Measurements from ENCODE around the gene CPNE8. TPM values are rescaled to one million over a fixed set of nuclear protein-coding genes. Genes with fewer than 3 reads are reported as not detected.

The CPNE8 gene
- total and polyA plus RNA-seq, 2 donors (not counting 1 experiment from before 2014, with no cell fraction given): 1.5 to 1.6 TPM

- no peaks in the 10 kb centered on the region for H3K27me3 Mint-ChIP-seq
- no peak overlapping the region for H3K27ac Mint-ChIP-seq
- H3K36me3 ChIP-seq (replicated peaks in 1 of 2; ENCODE audit: control extremely low read depth in 1 of 2, control insufficient read depth in 1 of 2, extremely low read depth in 1 of 2, insufficient read depth in 2 of 2, low read length in 1 of 2): no peaks in the 10 kb centered on the region
- H3K9ac ChIP-seq (ENCODE audit: low read length): no peak overlapping the region
- no peak overlapping the region for H3K4me3 ChIP-seq (ENCODE audit: control extremely low read depth in 1 of 5, extremely low read depth in 1 of 5, insufficient read depth in 1 of 5, low read depth in 2 of 5, low read length in 4 of 5)
- no peak overlapping the region for H3K27ac ChIP-seq (ENCODE audit: low read length in 2 of 2)
- no peak overlapping the region for H3K4me3 Mint-ChIP-seq
- no peaks in the 10 kb centered on the region for H3K4me1 Mint-ChIP-seq
- DNase-seq: no peak
- no peaks in the 10 kb centered on the region for H3K4me1 ChIP-seq (ENCODE audit: control insufficient read depth in 2 of 2, insufficient read depth in 2 of 2, low read length in 2 of 2)
- intact Hi-C loops (cut with micrococcal nuclease): no loop called here
- 95% methylated on average over 7 of the region's 7 CpGs for WGBS (ENCODE audit: insufficient coverage)
- no peak overlapping the region for H3K4me2 ChIP-seq (replicated peaks; ENCODE audit: low read depth, low read length, poor library complexity, severe bottlenecking)
- H3K9me3 ChIP-seq (ENCODE audit: control extremely low read depth in 1 of 3, control insufficient read depth in 2 of 3, insufficient read depth in 1 of 3, low read length in 2 of 3): no peaks in the 10 kb centered on the region
- no peaks in the 10 kb centered on the region for H3K27me3 ChIP-seq (replicated peaks in 1 of 4; ENCODE audit: control extremely low read depth in 1 of 4, control insufficient read depth in 3 of 4, insufficient read depth in 4 of 4, low read length in 3 of 4)
- TF ChIP-seq CTCF (IDR thresholded peaks at IDR 0.05) (no peak), EZH2 (IDR thresholded peaks at IDR 0.05; ENCODE audit: borderline replicate concordance, insufficient read depth, low read depth, low read length, poor library complexity, severe bottlenecking) (no peak)
- H4K20me1 ChIP-seq (ENCODE audit: control insufficient read depth, insufficient read depth, low read length, poor library complexity, severe bottlenecking): no peaks in the 10 kb centered on the region
- ChIA-PET CTCF (interaction anchor here (0.6 kb wide), 1 partner anchor 31 kb away, joined by 3 read pairs; no protein-coding TSS in a partner anchor), POLR2A (no interaction called here)
- no peak overlapping the region for H2AFZ ChIP-seq (ENCODE audit: insufficient read depth, low read depth, low read length, poor library complexity, severe bottlenecking)
- H3K9me3 Mint-ChIP-seq (ENCODE audit: insufficient read depth): no peaks in the 10 kb centered on the region
- H3K79me2 ChIP-seq (ENCODE audit: control insufficient read depth, insufficient read depth, low read length): no peaks in the 10 kb centered on the region
- ATAC-seq (ENCODE audit: low read depth): no peak
Observed at GRCh38 chr12:38932320-38932719, 26.9 kb upstream of the CPNE8 start.

GRCh38 chr12:38931461-38931860 is 26.1 kb upstream of the CPNE8 start:
- Histone ChIP-seq H3K4me1 (ENCODE audit: control insufficient read depth in 2 of 2, insufficient read depth in 2 of 2, low read length in 2 of 2) (no peaks in the 10 kb centered on the region), H3K9me3 (ENCODE audit: control extremely low read depth in 1 of 3, control insufficient read depth in 2 of 3, insufficient read depth in 1 of 3, low read length in 2 of 3) (no peaks in the 10 kb centered on the region), H3K79me2 (ENCODE audit: control insufficient read depth, insufficient read depth, low read length) (no peaks in the 10 kb centered on the region), H3K27ac (ENCODE audit: low read length in 2 of 2) (no peak overlapping the region), H3K4me2 (replicated peaks; ENCODE audit: low read depth, low read length, poor library complexity, severe bottlenecking) (no peak overlapping the region), H3K36me3 (replicated peaks in 1 of 2; ENCODE audit: control extremely low read depth in 1 of 2, control insufficient read depth in 1 of 2, extremely low read depth in 1 of 2, insufficient read depth in 2 of 2, low read length in 1 of 2) (no peaks in the 10 kb centered on the region), H4K20me1 (ENCODE audit: control insufficient read depth, insufficient read depth, low read length, poor library complexity, severe bottlenecking) (no peaks in the 10 kb centered on the region), H3K4me3 (ENCODE audit: control extremely low read depth in 1 of 5, extremely low read depth in 1 of 5, insufficient read depth in 1 of 5, low read depth in 2 of 5, low read length in 4 of 5) (no peak overlapping the region), H2AFZ (ENCODE audit: insufficient read depth, low read depth, low read length, poor library complexity, severe bottlenecking) (no peak overlapping the region), H3K27me3 (replicated peaks in 1 of 4; ENCODE audit: control extremely low read depth in 1 of 4, control insufficient read depth in 3 of 4, insufficient read depth in 4 of 4, low read length in 3 of 4) (no peaks in the 10 kb centered on the region), H3K9ac (ENCODE audit: low read length) (no peak overlapping the region)
- intact Hi-C loops (cut with micrococcal nuclease): no loop called here
- Mint-ChIP-seq H3K9me3 (ENCODE audit: insufficient read depth) (no peaks in the 10 kb centered on the region), H3K27ac (no peak overlapping the region), H3K27me3 (no peaks in the 10 kb centered on the region), H3K4me1 (no peaks in the 10 kb centered on the region), H3K4me3 (no peak overlapping the region)
- no peak for DNase-seq
- CTCF ChIA-PET: no interaction called here
- TF ChIP-seq CTCF (IDR thresholded peaks at IDR 0.05): no peak
- TF ChIP-seq EZH2 (IDR thresholded peaks at IDR 0.05; ENCODE audit: borderline replicate concordance, insufficient read depth, low read depth, low read length, poor library complexity, severe bottlenecking): no peak
- WGBS (ENCODE audit: insufficient coverage): no CpG with 5 or more reads among the region's 8 CpGs
- ATAC-seq (ENCODE audit: low read depth): no peak
- POLR2A ChIA-PET: no interaction called here

Measured in B cell (primary cell).